Brain microvascular endothelial cell (primary cell): ENCODE measurements around the gene F2RL3.
"Not testable (repeated sequence)": the region's sequence is repeated elsewhere in the genome, so short reads cannot be mapped to it uniquely, and the experiment has no call there.

ENCODE experiments used
- DNase-seq: peaks from one replicate; pipeline ENCODE4 v3.0.0-alpha.2; 2020
- H3K27ac ChIP-seq: fragments of 250-450 bp; sonication (Bioruptor Pico); 2 replicates; pipeline ENCODE4 v1.5.1; 2020; ENCODE audit warnings: mild to moderate bottlenecking, moderate library complexity
- H3K27me3 ChIP-seq: fragments of 250-450 bp; sonication (Bioruptor Pico); replicated peaks from 2 replicates; pipeline ENCODE4 v1.5.1; 2020; ENCODE audit warnings: mild to moderate bottlenecking
- H3K36me3 ChIP-seq: fragments of 250-450 bp; sonication (Bioruptor Pico); replicated peaks from 2 replicates; pipeline ENCODE4 v1.5.1; 2020; ENCODE audit warnings: mild to moderate bottlenecking
- H3K4me3 ChIP-seq: 2 replicates; pipeline ENCODE4 v1.5.1; 2011; ENCODE audit warnings: low read depth, mild to moderate bottlenecking, control low read depth, low read length, moderate library complexity
- CTCF ChIP-seq: IDR thresholded peaks from 2 replicates; pipeline ENCODE4 v1.5.1; 2011; ENCODE audit warnings: low read depth, mild to moderate bottlenecking, moderate library complexity, low read length, control low read depth, inconsistent platforms; ENCODE audit errors: missing control alignments
- in situ Hi-C: cut with HindIII; loops from 2 replicates; pipeline ENCODE4 v1.10.0; 2017; ENCODE audit warnings: low sequenced_read_pairs, low pct_ligation_motif_present

Gene F2RL3

DNA sequence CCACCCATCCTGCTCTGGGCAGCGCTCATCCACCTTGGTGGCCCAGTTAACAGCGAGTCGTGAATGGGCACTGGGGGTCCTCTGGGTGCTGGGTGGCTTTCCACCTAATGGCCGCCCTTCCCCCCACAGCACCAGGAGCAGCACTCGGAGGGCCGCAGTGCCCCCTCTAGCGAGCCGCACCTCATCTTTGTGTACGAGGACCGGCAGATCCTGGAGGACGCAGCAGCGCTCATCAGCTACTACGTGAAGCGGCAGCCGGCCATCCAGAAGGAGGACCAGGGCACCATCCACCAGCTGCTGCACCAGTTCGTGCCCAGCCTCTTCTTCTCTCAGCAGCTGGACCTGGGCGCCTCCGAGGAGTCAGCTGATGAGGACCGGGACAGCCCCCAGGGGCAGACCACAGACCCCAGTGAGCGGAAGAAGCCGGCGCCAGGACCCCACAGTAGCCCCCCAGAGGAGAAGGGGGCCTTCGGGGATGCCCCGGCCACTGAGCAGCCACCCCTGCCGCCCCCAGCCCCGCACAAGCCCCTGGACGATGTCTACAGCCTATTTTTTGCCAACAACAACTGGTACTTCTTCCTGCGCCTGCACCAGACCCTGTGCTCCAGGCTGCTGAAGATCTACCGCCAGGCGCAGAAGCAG is 19.3 kb upstream of the F2RL3 start:
- TF ChIP-seq CTCF, result no peak
- no peaks in the 10 kb centered on the region for H3K27me3 ChIP-seq
- peaks cover 73% of the 10 kb centered on the region for H3K36me3 ChIP-seq

DNA sequence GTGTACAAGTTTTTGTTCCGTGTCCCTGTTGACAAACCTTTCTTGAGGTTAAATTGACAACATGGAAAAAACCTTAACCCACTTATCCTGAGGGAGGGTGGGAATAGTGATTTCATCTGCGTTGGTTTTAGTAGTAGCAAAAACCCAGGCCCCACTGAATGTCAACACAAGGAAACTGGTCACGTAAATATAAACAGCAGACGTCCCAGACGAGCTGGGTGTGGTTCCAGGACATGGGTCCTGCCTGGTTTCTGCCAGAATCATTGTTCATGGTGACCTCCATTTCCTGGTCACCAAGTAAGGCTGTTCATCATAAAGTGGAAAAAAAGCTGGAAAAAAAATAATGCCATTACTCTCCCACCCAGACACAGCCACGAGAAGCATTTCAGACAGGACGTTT is 16.9 kb upstream of the F2RL3 start:
- Histone ChIP-seq H3K27me3 (no peaks in the 10 kb centered on the region), H3K36me3 (peaks cover 66% of the 10 kb centered on the region), H3K4me3 (no peak overlapping the region), H3K27ac (no peak overlapping the region)
- no peak for TF ChIP-seq CTCF
- in situ Hi-C loops, result no loop called here
- no peak for DNase-seq

More for the DNA sequence above, 19.3 kb upstream of the F2RL3 start:
- no peak overlapping the region for H3K27ac ChIP-seq
- in situ Hi-C loops, result no loop called here
- no peak overlapping the region for H3K4me3 ChIP-seq
- no peak for DNase-seq

GRCh38 chr19:16872728-16873127 is 16.1 kb upstream of the F2RL3 start:
- no peak for TF ChIP-seq CTCF
- H3K4me3 ChIP-seq, result no peak overlapping the region
- H3K36me3 ChIP-seq, result peaks cover 60% of the 10 kb centered on the region
- DNase-seq, result no peak
- no peaks in the 10 kb centered on the region for H3K27me3 ChIP-seq
- in situ Hi-C loops, result no loop called here
- no peak overlapping the region for H3K27ac ChIP-seq

GRCh38 chr19:16873594-16873993 is 15.2 kb upstream of the F2RL3 start:
- no peak for DNase-seq
- in situ Hi-C loops, result no loop called here
- Histone ChIP-seq H3K4me3 (no peak overlapping the region), H3K27ac (no peak overlapping the region), H3K27me3 (no peaks in the 10 kb centered on the region), H3K36me3 (peaks cover 64% of the 10 kb centered on the region)
- no peak for TF ChIP-seq CTCF

DNA sequence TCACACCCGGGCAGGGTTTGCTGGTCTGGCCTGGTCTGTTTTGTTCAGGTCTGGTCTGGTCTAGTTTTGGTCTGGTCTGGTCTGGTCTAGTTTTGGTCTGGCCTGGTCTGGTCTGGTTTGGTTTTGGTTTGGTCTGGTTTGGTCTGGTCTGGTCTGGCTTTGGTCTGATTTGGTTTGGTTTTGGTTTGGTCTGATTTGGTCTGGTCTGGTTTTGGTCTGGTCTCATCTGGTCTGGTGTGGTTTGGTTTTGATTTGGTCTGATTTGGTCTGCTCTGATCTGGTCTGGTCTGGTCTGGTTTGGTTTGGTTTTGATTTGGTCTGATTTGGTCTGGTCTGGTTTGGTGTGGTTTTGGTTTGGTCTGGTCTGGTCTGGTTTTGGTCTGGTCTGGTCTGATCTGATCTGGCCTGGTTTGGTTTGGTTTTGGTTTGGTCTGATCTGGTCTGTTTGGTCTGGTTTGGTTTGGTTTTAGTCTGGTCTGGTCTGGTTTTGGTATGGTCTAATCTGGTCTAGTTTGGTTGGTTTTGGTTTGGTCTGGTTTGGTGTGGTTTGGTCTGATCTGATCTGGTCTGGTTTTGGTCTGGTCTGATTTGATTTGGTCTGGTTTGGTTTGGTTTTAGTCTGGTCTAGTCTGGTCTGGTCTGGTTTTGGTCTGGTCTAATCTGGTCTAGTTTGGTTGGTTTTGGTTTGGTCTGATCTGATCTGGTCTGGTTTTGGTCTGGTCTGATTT is 14.4 kb upstream of the F2RL3 start:
- Histone ChIP-seq H3K27me3 (no peaks in the 10 kb centered on the region), H3K27ac (no peak overlapping the region), H3K36me3 (peaks cover 64% of the 10 kb centered on the region), H3K4me3 (no peak overlapping the region)
- DNase-seq, result no peak
- in situ Hi-C loops, result no loop called here
- TF ChIP-seq CTCF, result no peak

- not testable (repeated sequence) for H3K27ac ChIP-seq
- peaks cover 64% of the 10 kb centered on the region for H3K36me3 ChIP-seq
Observed at GRCh38 chr19:16874978-16875299, 13.9 kb upstream of the F2RL3 start.

More at GRCh38 chr19:16874978-16875299, 13.9 kb upstream of the F2RL3 start:
- DNase-seq, in situ Hi-C loops, H3K4me3 ChIP-seq, H3K27me3 ChIP-seq: not testable (repeated sequence)
